K562 (cell line): ENCODE data around the gene CCNL1. TPM values are rescaled to one million over a fixed set of nuclear protein-coding genes. Genes with fewer than 3 reads are reported as not detected.

Experiments
- CHD2 ChIP-seq: IDR thresholded peaks from 2 replicates; pipeline ENCODE4 v1.6.1; 2011; ENCODE audit warnings: low read depth, low read length
- DACH1 ChIP-seq: fragments of 450-650 bp; IDR thresholded peaks from 2 replicates; pipeline ENCODE4 v1.6.1; 2018; ENCODE audit not compliant: partially characterized antibody
- FOXA1 ChIP-seq: fragments of 450-650 bp; IDR thresholded peaks from 2 replicates; pipeline ENCODE4 v1.6.1; 2016; ENCODE audit warnings: mild to moderate bottlenecking, borderline replicate concordance
- NCOA1 ChIP-seq: fragments of 450-650 bp; IDR thresholded peaks from 2 replicates; pipeline ENCODE4 v1.6.1; 2016; ENCODE audit warnings: low read depth
- RFX7 ChIP-seq: fragments of 250-450 bp; sonication (Bioruptor Pico); IDR thresholded peaks from 2 replicates; pipeline ENCODE4 v1.5.1; 2021; ENCODE audit warnings: mild to moderate bottlenecking
- SMAD2 ChIP-seq: fragments of 150-350 bp; IDR thresholded peaks from 2 replicates; pipeline ENCODE4 v1.6.1; 2014; ENCODE audit warnings: low read depth, mild to moderate bottlenecking, low read length
- ZNF407 ChIP-seq: fragments of 450-650 bp; IDR thresholded peaks from 2 replicates; pipeline ENCODE4 v1.6.1; 2016; ENCODE audit warnings: low read depth
- polyA plus RNA-seq, 8 experiments: library from polyadenylated mRNA; depleted of rRNA in 4 of 8; stranded (reverse) in 5 of 8; unstranded in 3 of 8; fragments of >200 nt; fragmentation: Nextera tagmentation in 2 of 8; fragmentation: Illumina TruSeq in 1 of 8; extraction: Ambion mirVana in 2 of 8; extraction: Trizol in 1 of 8; gene quantifications; 2 replicates each; pipeline versions ENCODE4 v1.2.1 to v1.2.3, GENCODE V29; 2011 to 2014; ENCODE audit warnings: inconsistent platforms in 1 of 8, missing spikeins in 1 of 8
- total RNA-seq, 7 experiments: library from RNA; depleted of rRNA in 6 of 7; stranded (reverse); fragments of >200 nt in 6 of 7; fragmentation: Illumina TruSeq in 2 of 7; extraction: Trizol in 2 of 7; gene quantifications; 2 replicates each; pipeline versions ENCODE4 v1.2.1 to v1.2.3, GENCODE V29; 2011 to 2021; ENCODE audit warnings: low replicate concordance in 1 of 7

Gene CCNL1
- total and polyA plus RNA-seq, 9 of the 15 experiments (the other 6 are each of a cell fraction or from before 2014, with no cell fraction given) = 16.1 to 186 (median 132) TPM

GRCh38 chr3:157103280-157103679 lies 56.7 kb downstream of the CCNL1 start (continued):
- no peak for TF ChIP-seq ZNF407
- TF ChIP-seq RFX7 (CRISPR knock-in tag) = no peak
- TF ChIP-seq SMAD2 = no peak
- no peak for TF ChIP-seq DACH1
- TF ChIP-seq CHD2 = no peak
- no peak for TF ChIP-seq FOXA1
- no peak for TF ChIP-seq NCOA1
